Middle frontal gyrus (tissue), 1 donor: Measurements from ENCODE around the gene SSBP4.
A peak's percentile ranks its signal among the peaks of the same experiment; 100 is the strongest.
"Not testable (repeated sequence)": the region's sequence is repeated elsewhere in the genome, so short reads cannot be mapped to it uniquely, and the experiment has no call there.

Experiments
- DNase-seq: peaks from one replicate; pipeline ENCODE4 v3.0.0-alpha.2; 2015; ENCODE audit warnings: low spot score; ENCODE audit errors: extremely low spot score

Gene SSBP4

GRCh38 chr19:18419195-18419698 lies at the start of gene SSBP4:
SSBP4 (plus strand) TSS chr19:18419398; CDS start chr19:18419649, 251 bp downstream.
- no peak for DNase-seq

GRCh38 chr19:18373407-18373891 lies 45.7 kb upstream of the SSBP4 start:
- no peak for DNase-seq

GRCh38 chr19:18373892-18374629 lies 45.1 kb upstream of the SSBP4 start:
- DNase-seq: no peak

GRCh38 chr19:18377026-18377425 lies 42.2 kb upstream of the SSBP4 start:
- DNase-seq: no peak

- DNase-seq: no peak
Observed at GRCh38 chr19:18379803-18380747, 39.1 kb upstream of the SSBP4 start.

GRCh38 chr19:18380843-18381242 lies 38.4 kb upstream of the SSBP4 start:
- DNase-seq: no peak

GRCh38 chr19:18383622-18384021 lies 35.6 kb upstream of the SSBP4 start:
- not testable (repeated sequence) for DNase-seq

GRCh38 chr19:18384775-18385174 lies 34.4 kb upstream of the SSBP4 start:
- DNase-seq: no peak

GRCh38 chr19:18385359-18385674 lies 33.9 kb upstream of the SSBP4 start:
- DNase-seq: no peak

GRCh38 chr19:18385675-18386542 lies 33.3 kb upstream of the SSBP4 start, which contains the start of gene GDF15:
GDF15 (plus strand) TSS chr19:18386158; CDS start chr19:18386190, 32 bp downstream.
- no peak for DNase-seq

- DNase-seq: no peak
Observed at GRCh38 chr19:18386543-18387271, 32.5 kb upstream of the SSBP4 start.

GRCh38 chr19:18388100-18388959 lies 30.9 kb upstream of the SSBP4 start:
- DNase-seq: peak; percentile 36

GRCh38 chr19:18388960-18389725 lies 30.1 kb upstream of the SSBP4 start:
- no peak for DNase-seq

- DNase-seq: no peak
Observed at GRCh38 chr19:18389726-18390064, 29.5 kb upstream of the SSBP4 start.

GRCh38 chr19:18390065-18390907 lies 28.9 kb upstream of the SSBP4 start:
- DNase-seq: no peak

- DNase-seq: no peak
Observed at GRCh38 chr19:18391509-18392075, 27.6 kb upstream of the SSBP4 start.

- no peak for DNase-seq
Observed at GRCh38 chr19:18392417-18392816, 26.8 kb upstream of the SSBP4 start.
